ENCODE measurements around the gene DDA1.

DNA sequence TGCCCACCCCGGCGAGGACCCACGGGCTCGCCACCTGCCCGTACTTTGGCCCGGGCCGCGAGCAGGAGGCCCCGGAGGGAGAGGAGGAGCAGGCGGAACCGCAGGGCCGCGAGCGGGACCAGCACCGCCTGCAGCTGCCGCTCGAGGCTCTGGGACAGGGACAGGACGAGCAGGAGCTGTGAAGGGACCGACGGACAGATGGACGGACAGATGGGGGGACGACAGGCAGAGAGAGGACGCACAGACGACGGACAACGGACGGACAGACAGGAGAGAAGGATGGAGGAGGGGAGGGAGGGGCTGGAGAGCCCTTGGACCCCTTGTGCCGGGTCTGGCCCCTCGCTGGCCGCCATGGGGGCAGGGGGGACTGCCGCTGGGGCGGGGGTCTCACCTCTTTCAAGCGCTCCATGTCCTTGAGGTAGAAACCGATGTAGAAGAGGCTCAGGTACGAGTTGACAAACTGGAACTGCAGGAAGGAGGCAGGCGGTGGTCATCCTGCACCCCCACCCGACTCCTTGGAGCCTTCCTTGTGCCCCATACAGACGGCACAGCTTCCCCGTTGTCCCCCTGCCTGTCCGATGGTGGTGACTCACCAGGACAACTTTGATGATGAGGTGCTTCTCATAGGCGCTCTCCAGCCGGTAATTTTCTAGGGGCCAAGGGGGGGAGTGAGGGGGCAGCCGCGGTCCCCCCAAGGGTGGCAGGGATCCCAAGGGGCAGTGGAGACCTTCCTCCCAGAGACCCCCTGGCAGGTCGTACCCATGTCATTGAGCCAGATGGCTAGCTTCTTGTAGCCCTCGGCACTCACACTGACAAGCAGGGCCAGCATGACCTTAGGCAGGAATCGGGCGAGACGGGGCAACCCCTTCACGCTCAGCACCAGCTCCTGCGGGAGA is 20.3 kb downstream of the DDA1 start:
- TF ChIP-seq, protein P1, sequence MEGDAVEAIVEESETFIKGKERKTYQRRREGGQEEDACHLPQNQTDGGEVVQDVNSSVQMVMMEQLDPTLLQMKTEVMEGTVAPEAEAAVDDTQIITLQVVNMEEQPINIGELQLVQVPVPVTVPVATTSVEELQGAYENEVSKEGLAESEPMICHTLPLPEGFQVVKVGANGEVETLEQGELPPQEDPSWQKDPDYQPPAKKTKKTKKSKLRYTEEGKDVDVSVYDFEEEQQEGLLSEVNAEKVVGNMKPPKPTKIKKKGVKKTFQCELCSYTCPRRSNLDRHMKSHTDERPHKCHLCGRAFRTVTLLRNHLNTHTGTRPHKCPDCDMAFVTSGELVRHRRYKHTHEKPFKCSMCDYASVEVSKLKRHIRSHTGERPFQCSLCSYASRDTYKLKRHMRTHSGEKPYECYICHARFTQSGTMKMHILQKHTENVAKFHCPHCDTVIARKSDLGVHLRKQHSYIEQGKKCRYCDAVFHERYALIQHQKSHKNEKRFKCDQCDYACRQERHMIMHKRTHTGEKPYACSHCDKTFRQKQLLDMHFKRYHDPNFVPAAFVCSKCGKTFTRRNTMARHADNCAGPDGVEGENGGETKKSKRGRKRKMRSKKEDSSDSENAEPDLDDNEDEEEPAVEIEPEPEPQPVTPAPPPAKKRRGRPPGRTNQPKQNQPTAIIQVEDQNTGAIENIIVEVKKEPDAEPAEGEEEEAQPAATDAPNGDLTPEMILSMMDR (IDR thresholded peaks at IDR 0.05; ENCODE audit: insufficient read depth, low read depth, low read length), result no peak
- TF ChIP-seq EZH2 (IDR thresholded peaks at IDR 0.05; ENCODE audit: insufficient read depth, low read length), result no peak
